Ovary (tissue), 9 donors: ENCODE data around the gene MRAS. TPM values are rescaled to one million over a fixed set of nuclear protein-coding genes. Genes with fewer than 3 reads are reported as not detected.

Source experiments
- DNase-seq, 5 donors: peaks; one replicate each; pipeline ENCODE4 v3.0.0-alpha.2; 2019 to 2020
- H3K27ac ChIP-seq, 2 donors: fragments of 200-600 bp; one replicate each; pipeline versions ENCODE4 v1.5.1 to v1.8.0; 2019 to 2022
- H3K27me3 ChIP-seq: fragments of 200-600 bp; one replicate; pipeline ENCODE4 v1.8.0; 2022
- H3K36me3 ChIP-seq: fragments of 200-600 bp; sonication (generic); one replicate; pipeline ENCODE4 v1.5.1; 2019
- H3K4me1 ChIP-seq: one replicate; pipeline ENCODE4 v1.8.1; 2013; ENCODE audit warnings: mild to moderate bottlenecking, moderate library complexity; ENCODE audit not compliant: insufficient read depth
- H3K4me3 ChIP-seq: fragments of 200-600 bp; sonication (generic); one replicate; pipeline ENCODE4 v1.5.1; 2017
- H3K9me3 ChIP-seq, 2 donors: fragments of 200-600 bp in 1 of 2; sonication (generic) in 1 of 2; one replicate each; pipeline versions ENCODE4 v1.5.1 to v1.8.1; 2013 to 2019; ENCODE audit warnings: mild to moderate bottlenecking in 1 of 2, moderate library complexity in 1 of 2
- CTCF ChIP-seq, 3 donors: fragments of 450-650 bp in 2 of 3; fragments of 200-600 bp in 1 of 3; IDR thresholded peaks; one replicate each; pipeline versions ENCODE4 v1.5.1 to v1.8.0; 2016 to 2022; ENCODE audit warnings: antibody characterized with exemption in 3 of 3, mild to moderate bottlenecking in 1 of 3
- EP300 ChIP-seq: sonication (generic); formaldehyde crosslinking; IDR thresholded peaks from one replicate; pipeline ENCODE4 v1.6.1; 2017; ENCODE audit warnings: antibody characterized with exemption
- POLR2A ChIP-seq: fragments of 450-650 bp; IDR thresholded peaks from one replicate; pipeline ENCODE4 v1.6.1; 2017; ENCODE audit warnings: antibody characterized with exemption, mild to moderate bottlenecking, moderate library complexity
- WGBS, 3 donors: extraction: QIAGEN DNeasy Blood & Tissue Kit in 1 of 3; methylation state at CpG; one replicate each; pipeline versions ENCODE4 v1.1.5 to v1.1.7; 2013 to 2017; 5-methylcytosine and 5-hydroxymethylcytosine counted together
- intact Hi-C, 4 donors: fragments of 100-400 bp; cut with DNase I; formaldehyde crosslinking; loops; one replicate each; pipeline versions ENCODE4 v1.11.0 to v1.15.1; 2022 to 2023
- polyA plus RNA-seq, 2 donors: library from polyadenylated mRNA; stranded (reverse); fragments of 200-250 nt in 1 of 2; fragments of 350-450 nt in 1 of 2; fragmentation: Illumina TruSeq in 1 of 2; extraction: RNeasy Lipid Tissue Mini Kit (QIAGEN cat#74804) in 1 of 2; gene quantifications; one replicate each; pipeline ENCODE4 v1.2.3, GENCODE V29; 2013 to 2014
- total RNA-seq, 7 donors: library from RNA; depleted of rRNA in 2 of 7; stranded (reverse); fragments of >200 nt in 2 of 7; fragmentation: NEBNext Ultra II Directional in 3 of 7; extraction: Animal tissue kit (Norgen Biotek cat#: 25700) in 3 of 7; gene quantifications; one replicate each; pipeline versions ENCODE4 v1.1.0 to v1.2.4, GENCODE V29; 2016 to 2023
- donor health status: DM: no; HTN: no; CAD: no; lungs with moderate emphysema.
- donor health status: DM: no; HTN: no; CAD: no.
- donor health status: Bipolar disorder and iron deficiency.
- donor health status: DM: yes; HTN: yes; CAD: no.
- donor health status: DM: no; HTN: no; CAD: no.
- donor health status: DM: yes; HTN: yes; CAD: no.

MRAS gene
- total and polyA plus RNA-seq, 9 donors = 35.9 to 148 (median 80.5) TPM

GRCh38 chr3:138334608-138335007, 13.8 kb upstream of the MRAS start:
- Histone ChIP-seq H3K27me3 (no peaks in the 10 kb centered on the region), H3K4me3 (no peak overlapping the region), H3K27ac (no peak overlapping the region), H3K4me1 (peaks cover 3% of the 10 kb centered on the region), H3K9me3 (no peaks in the 10 kb centered on the region), H3K36me3 (no peaks in the 10 kb centered on the region)
- no peak for DNase-seq
- intact Hi-C loops = loop anchor here (5.0 to 10.0 kb wide), 5 partner anchors 63 to 580 kb away; no protein-coding TSS in a partner anchor
- 19 to 45% (median 26%) methylated on average over 4 of the region's 4 CpGs for WGBS, 3 donors
- TF ChIP-seq POLR2A = no peak
- no peak for TF ChIP-seq CTCF (IDR thresholded peaks at IDR 0.05)
- TF ChIP-seq EP300 = no peak

- TF ChIP-seq CTCF (IDR thresholded peaks at IDR 0.05) (no peak), POLR2A (no peak), EP300 (no peak)
- no peak for DNase-seq
- H3K9me3 ChIP-seq = no peaks in the 10 kb centered on the region
- H3K4me1 ChIP-seq = peaks cover 3% of the 10 kb centered on the region
- no peaks in the 10 kb centered on the region for H3K27me3 ChIP-seq
- H3K27ac ChIP-seq = no peak overlapping the region
- H3K4me3 ChIP-seq = no peak overlapping the region
- WGBS, 3 donors = 86 to 93% (median 89%) methylated on average over 4 of the region's 4 CpGs
- intact Hi-C loops = loop anchor here in 1 of 4 donors (5.0 to 10.0 kb wide), 2 partner anchors 61 to 578 kb away; no protein-coding TSS in a partner anchor
- H3K36me3 ChIP-seq = no peaks in the 10 kb centered on the region
Observed at GRCh38 chr3:138336454-138336999, 11.9 kb upstream of the MRAS start.

DNA sequence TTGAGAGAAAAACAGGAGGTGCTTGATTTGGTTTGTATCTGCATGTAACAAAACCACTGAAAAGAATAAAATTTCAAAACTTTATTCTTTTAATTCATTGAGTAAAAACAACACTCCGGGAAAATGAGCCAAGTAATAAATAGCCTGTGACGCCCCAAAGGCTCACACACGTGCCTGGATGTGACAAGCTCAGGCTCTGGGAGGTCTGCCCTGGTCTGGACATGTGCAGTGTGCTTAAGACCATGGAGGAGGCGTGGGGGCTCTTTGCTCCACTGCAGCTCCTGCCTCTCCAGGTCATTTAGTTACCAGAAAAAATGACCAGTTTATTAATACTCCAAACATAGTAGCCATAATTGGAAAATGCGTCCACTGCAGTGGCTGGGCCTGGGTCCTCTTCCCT, 10.1 kb upstream of the MRAS start:
- Histone ChIP-seq H3K4me3 (no peak overlapping the region), H3K36me3 (no peaks in the 10 kb centered on the region), H3K9me3 (no peaks in the 10 kb centered on the region), H3K27ac (no peak overlapping the region), H3K27me3 (no peaks in the 10 kb centered on the region), H3K4me1 (peaks cover 3% of the 10 kb centered on the region)
- no peak for DNase-seq
- intact Hi-C loops = loop anchor here in 1 of 4 donors (5.0 to 10.0 kb wide), 2 partner anchors 59 to 577 kb away; no protein-coding TSS in a partner anchor
- TF ChIP-seq CTCF (IDR thresholded peaks at IDR 0.05) (no peak), POLR2A (no peak), EP300 (no peak)
- WGBS, 3 donors = 42 to 44% (median 43%) methylated on average over 5 of the region's 5 CpGs

- H3K36me3 ChIP-seq = no peaks in the 10 kb centered on the region
- H3K4me3 ChIP-seq = no peak overlapping the region
- peaks cover 3% of the 10 kb centered on the region for H3K4me1 ChIP-seq
- peak in 2 of 5 donors; percentile 40 to 57 for DNase-seq
- 56 to 69% (median 58%) methylated on average over 5 of the region's 5 CpGs for WGBS, 3 donors
- no peaks in the 10 kb centered on the region for H3K27me3 ChIP-seq
- intact Hi-C loops = loop anchor here in 1 of 4 donors (5.0 to 10.0 kb wide), 2 partner anchors 58 to 576 kb away; no protein-coding TSS in a partner anchor
- no peaks in the 10 kb centered on the region for H3K9me3 ChIP-seq
- TF ChIP-seq POLR2A (no peak), CTCF (IDR thresholded peaks at IDR 0.05) (no peak)
- H3K27ac ChIP-seq = no peak overlapping the region
Observed at GRCh38 chr3:138338811-138339210, 9.6 kb upstream of the MRAS start.
